Brain pericyte (primary cell): ENCODE results near the gene LARP7.
"Not testable (repeated sequence)": the region's sequence is repeated elsewhere in the genome, so short reads cannot be mapped to it uniquely, and the experiment has no call there.

Experiments used
- DNase-seq: peaks from one replicate; pipeline ENCODE4 v3.0.0-alpha.2; 2012; ENCODE audit warnings: low read depth, low spot score

Gene LARP7

GRCh38 chr4:112636688-112637551 is at the start of gene LARP7, which contains the start of gene ZGRF1:
TSS of gene LARP7 (plus strand) at chr4:112637143. CDS start at chr4:112644670, 7,527 bp downstream.
TSS of gene ZGRF1 (minus strand) at chr4:112636909. CDS start at chr4:112633176, 3,733 bp downstream.
- DNase-seq, result peak; percentile 98

GRCh38 chr4:112589206-112589605 is 47.7 kb upstream of the LARP7 start:
- DNase-seq, result no peak

- no peak for DNase-seq
These were observed 45.4 kb upstream of the LARP7 start for GRCh38 chr4:112591593-112591992.

GRCh38 chr4:112592717-112593116 is 44.2 kb upstream of the LARP7 start:
- DNase-seq, result no peak

- no peak for DNase-seq
These were observed 43.4 kb upstream of the LARP7 start for GRCh38 chr4:112593438-112594133.

- DNase-seq, result no peak
These were observed 42.0 kb upstream of the LARP7 start for GRCh38 chr4:112594993-112595392.

- peak; percentile 7 for DNase-seq
These were observed 32.4 kb upstream of the LARP7 start for GRCh38 chr4:112604589-112604988.

- not testable (repeated sequence) for DNase-seq
These were observed 24.1 kb upstream of the LARP7 start for GRCh38 chr4:112612814-112613213.

GRCh38 chr4:112616984-112617383 is 20.0 kb upstream of the LARP7 start:
- DNase-seq, result no peak

GRCh38 chr4:112626228-112626627 is 10.7 kb upstream of the LARP7 start:
- DNase-seq, result no peak

- DNase-seq, result no peak
These were observed 3.3 kb upstream of the LARP7 start for GRCh38 chr4:112633477-112634235.

GRCh38 chr4:112637552-112637866 is 566 bp downstream of the LARP7 start:
- no peak for DNase-seq

GRCh38 chr4:112642526-112642925 is 5.6 kb downstream of the LARP7 start:
- no peak for DNase-seq

GRCh38 chr4:112644595-112645535 is 7.9 kb downstream of the LARP7 start:
- not testable (repeated sequence) for DNase-seq

GRCh38 chr4:112645541-112646329 is 8.8 kb downstream of the LARP7 start:
- DNase-seq, result no peak

GRCh38 chr4:112646632-112647537 is 9.9 kb downstream of the LARP7 start:
- DNase-seq, result no peak

- DNase-seq, result no peak
These were observed 10.8 kb downstream of the LARP7 start for GRCh38 chr4:112647785-112648184.

GRCh38 chr4:112648263-112649054 is 11.5 kb downstream of the LARP7 start:
- no peak for DNase-seq
